GM12878 (cell line): ENCODE measurements around the gene SRSF10. TPM values are rescaled to one million over a fixed set of nuclear protein-coding genes. Genes with fewer than 3 reads are reported as not detected.

Experiments used
- ATAC-seq: fragments of 200-7000 bp; cut with Tn5 transposase; 3 replicates; pipeline ENCODE4 v1.9.1; 2020; ENCODE audit warnings: mild to moderate bottlenecking, moderate library complexity
- BruUV-seq: library from RNA; stranded (reverse); fragments of 400-500 nt; replicated peaks from 2 replicates; lab custom pipeline; 2021; lab: Mats Ljungman, UMichigan
- CTCF ChIA-PET: fragments of 300-600 bp; sonication (Branson Sonifier 250); formaldehyde crosslinking; extraction: SDS; loops from one replicate; lab custom pipeline; 2021; ENCODE audit warnings: inconsistent platforms; lab: Yijun Ruan, JAX
- POLR2A ChIA-PET: fragments of 350-600 bp; formaldehyde crosslinking; extraction: SDS; loops from one replicate; lab custom pipeline; 2021; ENCODE audit warnings: inconsistent platforms; lab: Charles Lee
- RAD21 ChIA-PET: fragments of 300-600 bp; sonication (Branson Sonifier 250); formaldehyde crosslinking; loops from one replicate; lab custom pipeline; 2023; ENCODE audit warnings: antibody characterized with exemption; ENCODE audit not compliant: unreplicated experiment; lab: Charles Lee
- SMC1A ChIA-PET: fragments of 300-600 bp; sonication (Branson Sonifier 250); formaldehyde crosslinking; loops from one replicate; lab custom pipeline; 2023; ENCODE audit not compliant: unreplicated experiment, uncharacterized antibody; lab: Charles Lee
- DNase-seq: peaks from one replicate; pipeline ENCODE4 v3.0.0-alpha.2; 2011; ENCODE audit warnings: low read depth, low spot score
- FAIRE-seq: peaks from 3 replicates; lab custom pipeline; 2011; peaks lifted over from hg19 to GRCh38; lab: Jason Lieb, UNC
- H2AFZ ChIP-seq: 2 replicates; pipeline ENCODE4 v1.6.0; 2011; ENCODE audit warnings: low read depth, low read length, control low read depth; ENCODE audit not compliant: control insufficient read depth
- H3K27ac ChIP-seq: 2 replicates; pipeline ENCODE4 v1.5.1; 2011; ENCODE audit warnings: control low read depth; ENCODE audit not compliant: control insufficient read depth, insufficient read depth
- H3K27me3 ChIP-seq, 2 experiments: replicated peaks in 1 of 2; 2 replicates each; pipeline versions ENCODE4 v1.6.0 to v1.6.1; 2011; ENCODE audit warnings: low read length in 1 of 2; ENCODE audit not compliant: control insufficient read depth in 2 of 2, insufficient read depth in 2 of 2
- H3K36me3 ChIP-seq, 2 experiments: 2 replicates each; pipeline ENCODE4 v1.5.1; 2011; ENCODE audit warnings: low read length in 1 of 2; ENCODE audit not compliant: control insufficient read depth in 2 of 2, insufficient read depth in 2 of 2
- H3K4me1 ChIP-seq: 2 replicates; pipeline ENCODE4 v1.6.1; 2011; ENCODE audit warnings: mild to moderate bottlenecking, low read length, moderate library complexity, mixed read lengths; ENCODE audit not compliant: control insufficient read depth, insufficient read depth
- H3K4me2 ChIP-seq: 2 replicates; pipeline ENCODE4 v1.6.0; 2011; ENCODE audit warnings: control low read depth; ENCODE audit not compliant: control insufficient read depth, insufficient read depth
- H3K4me3 ChIP-seq: fragments of 200-600 bp; sonication (generic); 2 replicates; pipeline ENCODE4 v1.5.1; 2016
- H3K79me2 ChIP-seq: 2 replicates; pipeline ENCODE4 v1.6.0; 2011; ENCODE audit warnings: low read length; ENCODE audit not compliant: control insufficient read depth, insufficient read depth
- H3K9ac ChIP-seq: 2 replicates; pipeline ENCODE4 v1.8.0; 2011; ENCODE audit warnings: low read length, control low read depth, mixed read lengths; ENCODE audit not compliant: control insufficient read depth, insufficient read depth
- H3K9me3 ChIP-seq: replicated peaks from 3 replicates; pipeline ENCODE4 v1.5.1; 2011; ENCODE audit warnings: mild to moderate bottlenecking, low read length; ENCODE audit not compliant: control insufficient read depth, insufficient read depth
- H4K20me1 ChIP-seq: 2 replicates; pipeline ENCODE4 v1.6.0; 2011; ENCODE audit not compliant: control insufficient read depth, insufficient read depth
- CBFB ChIP-seq: IDR thresholded peaks from 2 replicates; pipeline ENCODE4 v1.6.1; 2016; ENCODE audit warnings: antibody characterized with exemption, low read depth
- DPF2 ChIP-seq: fragments of 450-650 bp; IDR thresholded peaks from 2 replicates; pipeline ENCODE4 v1.6.1; 2017; ENCODE audit warnings: mild to moderate bottlenecking
- GATAD2B ChIP-seq: fragments of 450-650 bp; conservative IDR thresholded peaks from 2 replicates; pipeline ENCODE4 v1.6.1; 2017; ENCODE audit warnings: low read depth, mild to moderate bottlenecking, moderate library complexity
- HCFC1 ChIP-seq: fragments of 150-350 bp; IDR thresholded peaks from 2 replicates; pipeline ENCODE4 v1.6.1; 2014; ENCODE audit warnings: low read length
- JUNB ChIP-seq: IDR thresholded peaks from 2 replicates; pipeline ENCODE4 v1.6.1; 2016; ENCODE audit warnings: antibody characterized with exemption, mild to moderate bottlenecking
- MYB ChIP-seq: fragments of 150-350 bp; IDR thresholded peaks from 2 replicates; pipeline ENCODE4 v1.6.1; 2014; ENCODE audit warnings: mild to moderate bottlenecking, low read depth, low read length, borderline replicate concordance
- PBX3 ChIP-seq: IDR thresholded peaks from 2 replicates; pipeline ENCODE4 v1.6.1; 2011; ENCODE audit warnings: mild to moderate bottlenecking, low read depth, low read length, moderate library complexity; ENCODE audit not compliant: insufficient replicate concordance
- POLR2A ChIP-seq: IDR thresholded peaks from 2 replicates; pipeline ENCODE4 v1.6.1; 2011; ENCODE audit warnings: low read depth, mild to moderate bottlenecking, low read length
- RB1 ChIP-seq: fragments of 450-650 bp; formaldehyde crosslinking; IDR thresholded peaks from 2 replicates; pipeline ENCODE4 v1.6.1; 2017; ENCODE audit warnings: mild to moderate bottlenecking, borderline replicate concordance
- RELB ChIP-seq: fragments of 450-650 bp; IDR thresholded peaks from 2 replicates; pipeline ENCODE4 v1.6.1; 2017; ENCODE audit warnings: low read depth, mild to moderate bottlenecking, moderate library complexity
- RUNX3 ChIP-seq: IDR thresholded peaks from 2 replicates; pipeline ENCODE4 v1.6.1; 2012; ENCODE audit warnings: low read length, inconsistent platforms
- SMAD5 ChIP-seq: IDR thresholded peaks from 2 replicates; pipeline ENCODE4 v1.6.1; 2016; ENCODE audit warnings: antibody characterized with exemption, low read depth
- WGBS: methylation state at CpG from one replicate; pipeline ENCODE4 v1.1.6; 2016; ENCODE audit warnings: low lambda C conversion rate; ENCODE audit not compliant: insufficient replicate concordance, insufficient coverage; ENCODE audit errors: missing lambda C conversion rate; 5-methylcytosine and 5-hydroxymethylcytosine counted together
- in situ Hi-C: fragments of 300-500 bp; cut with MboI; formaldehyde crosslinking; loops from 9 replicates; pipeline ENCODE4 v1.14.3; 2018; ENCODE audit warnings: mixed read lengths
- intact Hi-C: fragments of 100-400 bp; cut with micrococcal nuclease; formaldehyde crosslinking; loops from one replicate; pipeline ENCODE4 v1.14.2; 2022; ENCODE audit not compliant: unreplicated experiment
- polyA plus RNA-seq, 11 experiments: library from polyadenylated mRNA; depleted of rRNA in 4 of 11; unstranded in 6 of 11; stranded (reverse) in 5 of 11; fragments of >200 nt; fragmentation: Nextera tagmentation in 4 of 11; fragmentation: Illumina TruSeq in 1 of 11; extraction: Ambion mirVana in 4 of 11; extraction: Trizol in 1 of 11; gene quantifications; 1 replicate in 1 of 11; 2 replicates in 10 of 11; pipeline versions ENCODE4 v1.2.1 to v1.2.3, GENCODE V29; 2011 to 2016; ENCODE audit warnings: inconsistent platforms in 2 of 11, missing spikeins in 2 of 11, low read depth in 1 of 11
- total RNA-seq, 4 experiments: library from RNA; depleted of rRNA in 3 of 4; stranded (reverse); fragments of >200 nt in 3 of 4; fragmentation: Illumina TruSeq in 1 of 4; extraction: Trizol in 1 of 4; gene quantifications; 2 replicates each; pipeline versions ENCODE4 v1.2.1 to v1.2.3, GENCODE V29; 2013 to 2021
- TF ChIP-seq, protein P1 (sequence below): fragments of 450-650 bp; formaldehyde crosslinking; IDR thresholded peaks from 2 replicates; pipeline ENCODE4 v1.4.0; 2020; ENCODE audit warnings: mild to moderate bottlenecking, moderate library complexity

Gene SRSF10
- total and polyA plus RNA-seq, 10 of the 15 experiments (the other 5 are each of a cell fraction or from before 2014, with no cell fraction given) = 157 to 279 (median 222) TPM

DNA sequence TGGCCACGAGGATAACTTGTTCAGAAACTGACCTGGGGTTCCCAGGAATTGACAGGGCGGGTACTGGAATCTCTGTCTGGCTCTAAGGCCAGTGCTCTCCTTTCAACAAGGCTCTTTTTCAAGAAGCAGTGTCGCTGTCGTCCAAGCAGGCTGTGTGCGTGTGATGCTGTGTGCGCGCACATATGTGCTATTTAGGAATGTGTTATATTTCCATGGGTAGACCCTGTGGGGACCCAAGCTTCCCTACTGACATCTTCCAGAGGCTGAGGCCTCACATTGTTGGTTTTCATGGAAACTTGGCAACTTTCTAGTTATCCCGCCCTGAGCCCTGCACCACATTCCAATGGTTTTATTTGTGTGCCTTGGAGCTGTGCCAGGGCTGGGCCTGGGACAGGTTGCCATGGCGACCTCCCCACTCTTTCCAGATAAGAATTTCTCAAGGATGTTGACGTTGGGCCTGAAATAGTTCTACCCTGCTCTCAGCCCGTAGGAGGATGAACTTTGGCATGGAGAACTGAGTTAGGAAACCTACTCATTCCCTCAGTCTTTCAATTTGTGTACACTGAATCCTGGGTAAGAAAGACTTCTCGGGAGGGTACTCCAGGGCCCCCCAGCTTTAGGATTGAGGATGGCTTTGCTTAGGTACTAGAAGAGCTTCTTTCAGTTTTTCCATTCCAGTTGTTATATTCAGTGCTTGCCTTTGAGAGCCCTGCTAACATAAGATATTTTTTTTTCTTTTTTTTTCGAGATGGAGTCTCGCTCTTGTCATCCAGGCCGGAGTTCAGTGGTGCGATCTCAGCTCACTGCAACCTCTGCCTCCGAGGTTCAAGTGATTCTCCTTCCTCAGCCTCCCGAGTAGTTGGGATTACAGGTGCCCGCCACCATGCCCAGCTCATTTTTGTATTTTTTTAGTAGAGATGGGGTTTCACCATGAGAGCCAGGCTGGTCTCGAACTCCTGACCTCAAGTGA is 38.8 kb upstream of the SRSF10 start (continued):
- TF ChIP-seq, protein P1, sequence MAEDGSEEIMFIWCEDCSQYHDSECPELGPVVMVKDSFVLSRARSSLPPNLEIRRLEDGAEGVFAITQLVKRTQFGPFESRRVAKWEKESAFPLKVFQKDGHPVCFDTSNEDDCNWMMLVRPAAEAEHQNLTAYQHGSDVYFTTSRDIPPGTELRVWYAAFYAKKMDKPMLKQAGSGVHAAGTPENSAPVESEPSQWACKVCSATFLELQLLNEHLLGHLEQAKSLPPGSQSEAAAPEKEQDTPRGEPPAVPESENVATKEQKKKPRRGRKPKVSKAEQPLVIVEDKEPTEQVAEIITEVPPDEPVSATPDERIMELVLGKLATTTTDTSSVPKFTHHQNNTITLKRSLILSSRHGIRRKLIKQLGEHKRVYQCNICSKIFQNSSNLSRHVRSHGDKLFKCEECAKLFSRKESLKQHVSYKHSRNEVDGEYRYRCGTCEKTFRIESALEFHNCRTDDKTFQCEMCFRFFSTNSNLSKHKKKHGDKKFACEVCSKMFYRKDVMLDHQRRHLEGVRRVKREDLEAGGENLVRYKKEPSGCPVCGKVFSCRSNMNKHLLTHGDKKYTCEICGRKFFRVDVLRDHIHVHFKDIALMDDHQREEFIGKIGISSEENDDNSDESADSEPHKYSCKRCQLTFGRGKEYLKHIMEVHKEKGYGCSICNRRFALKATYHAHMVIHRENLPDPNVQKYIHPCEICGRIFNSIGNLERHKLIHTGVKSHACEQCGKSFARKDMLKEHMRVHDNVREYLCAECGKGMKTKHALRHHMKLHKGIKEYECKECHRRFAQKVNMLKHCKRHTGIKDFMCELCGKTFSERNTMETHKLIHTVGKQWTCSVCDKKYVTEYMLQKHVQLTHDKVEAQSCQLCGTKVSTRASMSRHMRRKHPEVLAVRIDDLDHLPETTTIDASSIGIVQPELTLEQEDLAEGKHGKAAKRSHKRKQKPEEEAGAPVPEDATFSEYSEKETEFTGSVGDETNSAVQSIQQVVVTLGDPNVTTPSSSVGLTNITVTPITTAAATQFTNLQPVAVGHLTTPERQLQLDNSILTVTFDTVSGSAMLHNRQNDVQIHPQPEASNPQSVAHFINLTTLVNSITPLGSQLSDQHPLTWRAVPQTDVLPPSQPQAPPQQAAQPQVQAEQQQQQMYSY (CRISPR knock-in tag) = no peak
- TF ChIP-seq SMAD5 (no peak), JUNB (no peak), HCFC1 (no peak)
- TF ChIP-seq, all 136 proteins: peak for 0

GRCh38 chr1:24015221-24016210 is 35.4 kb upstream of the SRSF10 start:
- Histone ChIP-seq H4K20me1 (no peaks in the 10 kb centered on the region), H3K36me3 (no peaks in the 10 kb centered on the region), H3K79me2 (no peaks in the 10 kb centered on the region), H2AFZ (no peak overlapping the region), H3K27me3 (no peaks in the 10 kb centered on the region), H3K4me1 (no peaks in the 10 kb centered on the region), H3K9me3 (no peaks in the 10 kb centered on the region), H3K9ac (no peak overlapping the region), H3K27ac (no peak overlapping the region), H3K4me3 (no peak overlapping the region), H3K4me2 (no peak overlapping the region)
- ChIA-PET SMC1A (interaction anchor here (0.7 to 2.5 kb wide), 3 partner anchors 11 to 13 kb away, joined by 3 to 14 read pairs (median 4); no protein-coding TSS in a partner anchor), RAD21 (no interaction called here), CTCF (interaction anchor here (1.2 to 1.5 kb wide), 2 partner anchors 10 to 13 kb away, joined by 4 read pairs; no protein-coding TSS in a partner anchor), POLR2A (interaction anchor here (0.6 kb wide), 1 partner anchor 10 kb away, joined by 5 read pairs; no protein-coding TSS in a partner anchor)
- in situ Hi-C loops = no loop called here
- DNase-seq (no peak), FAIRE-seq (no peak), ATAC-seq (no peak)
- 41% methylated on average over 6 of the region's 6 CpGs for WGBS
- BruUV-seq = no TSS peak
- intact Hi-C loops = no loop called here
- TF ChIP-seq CBFB = no peak
- no peak for TF ChIP-seq POLR2A
- no peak for TF ChIP-seq RUNX3
- TF ChIP-seq RB1 = no peak
- no peak for TF ChIP-seq GATAD2B
- no peak for TF ChIP-seq DPF2
- TF ChIP-seq MYB = no peak
- TF ChIP-seq RELB = no peak
- TF ChIP-seq PBX3 = no peak
